Measurements from ENCODE around the gene PCDHGB3.
"Not testable (repeated sequence)": the region's sequence is repeated elsewhere in the genome, so short reads cannot be mapped to it uniquely, and the experiment has no call there.

PCDHGB3 gene

GRCh38 chr5:141345327-141345726 is 24.7 kb upstream of the PCDHGB3 start:
- Histone ChIP-seq H3K4me3 (ENCODE audit: low read depth in 1 of 2, low read length in 1 of 2) (no peak overlapping the region), H3K27me3 (peaks cover 89% of the 10 kb centered on the region), H3K27ac (no peak overlapping the region), H3K4me1 (ENCODE audit: control insufficient read depth in 1 of 2, insufficient read depth in 1 of 2, low read depth in 1 of 2, low read length in 1 of 2) (no peaks in the 10 kb centered on the region), H3K36me3 (no peaks in the 10 kb centered on the region), H3K9me3 (peaks cover 12% of the 10 kb centered on the region)
- TF ChIP-seq, protein P1, sequence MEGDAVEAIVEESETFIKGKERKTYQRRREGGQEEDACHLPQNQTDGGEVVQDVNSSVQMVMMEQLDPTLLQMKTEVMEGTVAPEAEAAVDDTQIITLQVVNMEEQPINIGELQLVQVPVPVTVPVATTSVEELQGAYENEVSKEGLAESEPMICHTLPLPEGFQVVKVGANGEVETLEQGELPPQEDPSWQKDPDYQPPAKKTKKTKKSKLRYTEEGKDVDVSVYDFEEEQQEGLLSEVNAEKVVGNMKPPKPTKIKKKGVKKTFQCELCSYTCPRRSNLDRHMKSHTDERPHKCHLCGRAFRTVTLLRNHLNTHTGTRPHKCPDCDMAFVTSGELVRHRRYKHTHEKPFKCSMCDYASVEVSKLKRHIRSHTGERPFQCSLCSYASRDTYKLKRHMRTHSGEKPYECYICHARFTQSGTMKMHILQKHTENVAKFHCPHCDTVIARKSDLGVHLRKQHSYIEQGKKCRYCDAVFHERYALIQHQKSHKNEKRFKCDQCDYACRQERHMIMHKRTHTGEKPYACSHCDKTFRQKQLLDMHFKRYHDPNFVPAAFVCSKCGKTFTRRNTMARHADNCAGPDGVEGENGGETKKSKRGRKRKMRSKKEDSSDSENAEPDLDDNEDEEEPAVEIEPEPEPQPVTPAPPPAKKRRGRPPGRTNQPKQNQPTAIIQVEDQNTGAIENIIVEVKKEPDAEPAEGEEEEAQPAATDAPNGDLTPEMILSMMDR (IDR thresholded peaks at IDR 0.05): no peak

- not testable (repeated sequence) for H3K4me1 ChIP-seq (ENCODE audit: control insufficient read depth in 1 of 2, insufficient read depth in 1 of 2, low read depth in 1 of 2, low read length in 1 of 2); H3K27ac ChIP-seq; H3K36me3 ChIP-seq; H3K9me3 ChIP-seq; H3K4me3 ChIP-seq (ENCODE audit: low read depth in 1 of 2, low read length in 1 of 2)
- peaks cover 89% of the 10 kb centered on the region for H3K27me3 ChIP-seq
These were observed 24.0 kb upstream of the PCDHGB3 start for GRCh38 chr5:141346017-141346416.

DNA sequence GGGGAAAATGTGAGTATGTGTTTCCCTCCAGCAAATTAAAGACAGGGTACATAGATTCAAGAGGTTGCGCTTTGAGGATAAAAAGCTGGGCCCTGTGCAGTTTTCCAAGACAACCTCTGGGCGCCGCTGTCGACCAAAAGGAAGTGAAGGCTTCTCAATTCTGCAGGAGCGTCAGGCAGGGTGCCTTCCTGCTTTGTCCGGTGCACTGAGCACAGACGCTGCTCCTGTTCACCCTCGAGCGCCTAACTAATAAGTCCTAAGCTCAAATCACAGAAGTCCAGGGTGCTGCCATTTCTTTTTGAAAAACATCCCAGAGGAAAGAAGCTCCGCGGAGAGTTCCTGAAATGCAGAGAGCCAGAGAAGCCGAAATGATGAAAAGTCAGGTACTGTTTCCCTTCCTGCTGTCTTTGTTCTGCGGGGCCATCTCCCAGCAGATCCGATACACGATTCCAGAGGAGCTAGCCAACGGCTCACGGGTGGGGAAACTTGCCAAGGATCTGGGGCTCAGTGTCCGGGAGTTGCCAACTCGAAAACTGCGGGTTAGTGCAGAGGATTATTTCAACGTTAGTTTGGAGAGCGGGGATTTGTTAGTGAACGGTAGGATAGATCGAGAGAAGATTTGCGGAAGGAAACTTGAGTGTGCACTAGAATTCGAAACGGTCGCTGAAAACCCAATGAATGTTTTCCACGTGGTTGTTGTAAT is 20.0 kb upstream of the PCDHGB3 start, which contains the start of gene PCDHGB1:
PCDHGB1 (plus strand) TSS at position 183 of the 703 bp plus-strand sequence; CDS start at position 345, 162 bp downstream.
- TF ChIP-seq, protein P1 (IDR thresholded peaks at IDR 0.05): no peak
- Histone ChIP-seq H3K4me3 (ENCODE audit: low read depth in 1 of 2, low read length in 1 of 2) (no peak within 1 kb of the TSS), H3K9me3 (peaks cover 19% of the 10 kb centered on the region)

DNA sequence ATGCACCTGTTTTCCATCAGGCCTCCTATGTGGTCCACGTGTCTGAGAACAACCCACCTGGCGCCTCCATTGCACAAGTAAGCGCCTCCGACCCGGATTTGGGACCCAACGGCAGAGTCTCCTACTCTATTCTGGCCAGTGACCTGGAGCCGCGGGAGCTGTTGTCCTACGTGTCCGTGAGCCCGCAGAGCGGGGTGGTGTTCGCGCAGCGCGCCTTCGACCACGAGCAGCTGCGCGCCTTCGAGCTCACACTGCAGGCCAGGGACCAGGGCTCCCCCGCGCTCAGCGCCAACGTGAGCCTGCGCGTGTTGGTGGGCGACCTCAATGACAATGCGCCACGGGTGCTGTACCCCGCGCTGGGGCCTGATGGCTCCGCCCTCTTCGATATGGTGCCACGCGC is 18.5 kb upstream of the PCDHGB3 start:
- TF ChIP-seq, protein P1 (IDR thresholded peaks at IDR 0.05): no peak
- H3K36me3 ChIP-seq: no peaks in the 10 kb centered on the region
- H3K4me1 ChIP-seq (ENCODE audit: control insufficient read depth in 1 of 2, insufficient read depth in 1 of 2, low read depth in 1 of 2, low read length in 1 of 2): no peaks in the 10 kb centered on the region
- peaks cover 19% of the 10 kb centered on the region for H3K9me3 ChIP-seq
- H3K27me3 ChIP-seq: peaks cover 91% of the 10 kb centered on the region
- H3K27ac ChIP-seq: no peak overlapping the region
- no peak overlapping the region for H3K4me3 ChIP-seq (ENCODE audit: low read depth in 1 of 2, low read length in 1 of 2)

More for the DNA sequence above, 20.0 kb upstream of the PCDHGB3 start, which contains the start of gene PCDHGB1:
- Histone ChIP-seq H3K4me1 (ENCODE audit: control insufficient read depth in 1 of 2, insufficient read depth in 1 of 2, low read depth in 1 of 2, low read length in 1 of 2) (no peaks in the 10 kb centered on the region), H3K36me3 (no peaks in the 10 kb centered on the region), H3K27me3 (peaks cover 89% of the 10 kb centered on the region), H3K27ac (no peak within 1 kb of the TSS)

GRCh38 chr5:141354900-141355469 is 15.1 kb upstream of the PCDHGB3 start, which contains the start of gene PCDHGA4:
TSS of gene PCDHGA4 (plus strand) at chr5:141355021. CDS start at chr5:141355108, 87 bp downstream.
- no peaks in the 10 kb centered on the region for H3K36me3 ChIP-seq
- TF ChIP-seq, protein P1 (IDR thresholded peaks at IDR 0.05): no peak
- H3K27ac ChIP-seq: no peak within 1 kb of the TSS
- H3K4me3 ChIP-seq (ENCODE audit: low read depth in 1 of 2, low read length in 1 of 2): no peak within 1 kb of the TSS
- peaks cover 22% of the 10 kb centered on the region for H3K9me3 ChIP-seq
- peaks cover 100% of the 10 kb centered on the region for H3K27me3 ChIP-seq
- no peaks in the 10 kb centered on the region for H3K4me1 ChIP-seq (ENCODE audit: control insufficient read depth in 1 of 2, insufficient read depth in 1 of 2, low read depth in 1 of 2, low read length in 1 of 2)

- Histone ChIP-seq H3K4me1 (ENCODE audit: control insufficient read depth in 1 of 2, insufficient read depth in 1 of 2, low read depth in 1 of 2, low read length in 1 of 2) (no peaks in the 10 kb centered on the region), H3K4me3 (ENCODE audit: low read depth in 1 of 2, low read length in 1 of 2) (no peak overlapping the region), H3K9me3 (peaks cover 23% of the 10 kb centered on the region), H3K27ac (no peak overlapping the region), H3K36me3 (no peaks in the 10 kb centered on the region), H3K27me3 (peaks cover 100% of the 10 kb centered on the region)
- TF ChIP-seq, protein P1 (IDR thresholded peaks at IDR 0.05): no peak
These were observed 14.4 kb upstream of the PCDHGB3 start for GRCh38 chr5:141355641-141356040.

Data from neutrophil (primary cell).